Measurements from ENCODE around the gene SLC6A12. TPM values are rescaled to one million over a fixed set of nuclear protein-coding genes. Genes with fewer than 3 reads are reported as not detected.

SLC6A12 gene
- total and polyA plus RNA-seq, 11 donors = 0.11 to 3.8 (median 0.86) TPM; not detected in 1

GRCh38 chr12:178829-179109, 35.2 kb downstream of the SLC6A12 start:
- WGBS, 4 donors = 57 to 74% (median 63%) methylated on average over 3 of the region's 3 CpGs
- TF ChIP-seq POLR2A (IDR thresholded peaks at IDR 0.05) (no peak), CTCF (IDR thresholded peaks at IDR 0.05) (no peak)
- DNase-seq (peak in 2 of 5 donors; percentile 17 to 27), ATAC-seq (no peak)
- H3K36me3 ChIP-seq = no peaks in the 10 kb centered on the region
- H3K4me1 ChIP-seq = peaks cover 22 to 87% (median 77%) of the 10 kb centered on the region in 12 donors
- H3K27ac ChIP-seq = peak overlapping the region; percentile 43 to 85 (median 77)
- H3K27me3 ChIP-seq = no peaks in the 10 kb centered on the region
- H3K9me3 ChIP-seq = no peaks in the 10 kb centered on the region
- H3K4me3 ChIP-seq = peak overlapping the region in 1 of 12 donors; percentile 16
- intact Hi-C loops (cut with DNase I) = no loop called here

GRCh38 chr12:177980-178828, 35.8 kb downstream of the SLC6A12 start:
- Histone ChIP-seq H3K9me3 (no peaks in the 10 kb centered on the region), H3K4me3 (no peak overlapping the region), H3K27ac (peak overlapping the region in 11 of 12 donors; percentile 43 to 85 (median 79)), H3K36me3 (no peaks in the 10 kb centered on the region), H3K4me1 (peaks cover 22 to 93% (median 80%) of the 10 kb centered on the region in 12 donors), H3K27me3 (no peaks in the 10 kb centered on the region)
- WGBS, 4 donors = 83 to 89% (median 86%) methylated on average over 20 of the region's 20 CpGs
- intact Hi-C loops (cut with DNase I) = no loop called here
- TF ChIP-seq CTCF (IDR thresholded peaks at IDR 0.05) = no peak
- TF ChIP-seq POLR2A (IDR thresholded peaks at IDR 0.05) = no peak
- peak in 2 of 5 donors; percentile 24 to 51 for DNase-seq
- no peak for ATAC-seq

- no peaks in the 10 kb centered on the region for H3K27me3 ChIP-seq
- H3K27ac ChIP-seq = peak overlapping the region in 11 of 12 donors; percentile 43 to 85 (median 79)
- intact Hi-C loops (cut with DNase I) = no loop called here
- 50 to 65% (median 59%) methylated on average over 6 to 11 of the region's 11 CpGs for WGBS, 4 donors
- ATAC-seq = peak in 1 of 4 donors; percentile 2
- H3K4me3 ChIP-seq = no peak overlapping the region
- no peaks in the 10 kb centered on the region for H3K36me3 ChIP-seq
- no peaks in the 10 kb centered on the region for H3K9me3 ChIP-seq
- peaks cover 22 to 98% (median 87%) of the 10 kb centered on the region in 12 donors for H3K4me1 ChIP-seq
- DNase-seq = peak in 3 of 5 donors; percentile 35 to 66 (median 41)
- TF ChIP-seq CTCF (IDR thresholded peaks at IDR 0.05) (no peak), POLR2A (IDR thresholded peaks at IDR 0.05) (no peak)
Measured at GRCh38 chr12:177336-177979, 36.5 kb downstream of the SLC6A12 start.

Measured in heart left ventricle (tissue), 16 donors.